Transverse colon (tissue), 4 donors: ENCODE results near the gene COMMD4. TPM values are rescaled to one million over a fixed set of nuclear protein-coding genes. Genes with fewer than 3 reads are reported as not detected.

Source experiments
- DNase-seq: peaks from one replicate; pipeline ENCODE4 v3.0.0-alpha.2; 2019
- H3K27ac ChIP-seq, 4 donors: fragments of 200-600 bp; sonication (generic); 2 replicates each; pipeline ENCODE4 v1.5.1; 2016 to 2018; ENCODE audit warnings: inconsistent platforms in 4 of 4
- H3K27me3 ChIP-seq: fragments of 200-600 bp; sonication (generic); 2 replicates; pipeline ENCODE4 v1.5.1; 2017; ENCODE audit warnings: inconsistent platforms
- H3K36me3 ChIP-seq, 4 donors: fragments of 200-600 bp; sonication (generic); 2 replicates each; pipeline ENCODE4 v1.5.1; 2017 to 2019; ENCODE audit warnings: inconsistent platforms in 4 of 4
- H3K4me1 ChIP-seq, 4 donors: fragments of 200-600 bp; sonication (generic); 2 replicates each; pipeline ENCODE4 v1.5.1; 2017 to 2020; ENCODE audit warnings: inconsistent platforms in 4 of 4
- H3K4me3 ChIP-seq, 4 donors: fragments of 200-600 bp; sonication (generic); 1 replicate in 1 of 4; 2 replicates in 3 of 4; pipeline versions ENCODE4 v1.5.1 to v1.6.1; 2017 to 2019; ENCODE audit warnings: inconsistent platforms in 4 of 4
- H3K9me3 ChIP-seq, 2 donors: fragments of 200-600 bp; sonication (generic); 2 replicates each; pipeline ENCODE4 v1.5.1; 2017 to 2019; ENCODE audit warnings: inconsistent platforms in 2 of 2
- CTCF ChIP-seq, 5 experiments: fragments of 200-600 bp in 3 of 5; fragments of 450-650 bp in 2 of 5; sonication (generic) in 3 of 5; IDR thresholded peaks; 1 replicate in 2 of 5; 2 replicates in 3 of 5; pipeline ENCODE4 v1.5.1; 2016 to 2017; ENCODE audit warnings: antibody characterized with exemption in 5 of 5, inconsistent platforms in 3 of 5, mild to moderate bottlenecking in 2 of 5, moderate library complexity in 1 of 5
- EP300 ChIP-seq: sonication (generic); formaldehyde crosslinking; IDR thresholded peaks from one replicate; pipeline ENCODE4 v1.6.1; 2017; ENCODE audit warnings: antibody characterized with exemption, low read depth
- POLR2A ChIP-seq: fragments of 450-650 bp; IDR thresholded peaks from one replicate; pipeline ENCODE4 v1.6.1; 2016; ENCODE audit warnings: antibody characterized with exemption, mild to moderate bottlenecking, moderate library complexity
- POLR2AphosphoS5 ChIP-seq, 3 donors: sonication (generic); formaldehyde crosslinking; IDR thresholded peaks; one replicate each; pipeline ENCODE4 v1.6.1; 2016; ENCODE audit warnings: antibody characterized with exemption in 3 of 3
- WGBS, 2 donors: methylation state at CpG; one replicate each; pipeline ENCODE4 v1.1.5; 2018; ENCODE audit warnings: low coverage in 1 of 2; 5-methylcytosine and 5-hydroxymethylcytosine counted together
- in situ Hi-C, 4 donors: fragments of 200-750 bp; cut with MboI; loops; one replicate each; pipeline versions ENCODE4 v1.15.0 to v1.15.1; 2017; ENCODE audit warnings: low sequenced_read_pairs in 3 of 4, low pct_ligation_motif_present in 1 of 4, low pct_unique_long_range_greater_than_20kb in 1 of 4
- intact Hi-C: fragments of 100-400 bp; cut with DNase I; formaldehyde crosslinking; loops from one replicate; pipeline ENCODE4 v1.15.1; 2023; ENCODE audit warnings: low total_unique reads
- total RNA-seq, 4 donors: library from RNA; depleted of rRNA; stranded (reverse); fragments of >200 nt; gene quantifications; one replicate each; pipeline ENCODE4 v1.1.0, GENCODE V29; 2016

COMMD4 gene
- total RNA-seq, 4 donors from 2014 or later = 33.2 to 97.3 (median 70.3) TPM

GRCh38 chr15:75352186-75353080 is 16.6 kb downstream of the COMMD4 start:
- Histone ChIP-seq H3K27ac (no peak overlapping the region), H3K27me3 (no peaks in the 10 kb centered on the region), H3K9me3 (no peaks in the 10 kb centered on the region), H3K4me1 (peaks cover 8 to 14% (median 13%) of the 10 kb centered on the region in 4 donors), H3K36me3 (no peaks in the 10 kb centered on the region), H3K4me3 (no peak overlapping the region)
- in situ Hi-C loops (loop anchor here in 3 of 4 donors (25.0 kb wide), 1 partner anchor 285 kb away; the partner anchor contains the start of genes IMP3 (in 3 of the 3), SNUPN (in 3 of the 3) and SNX33 (in 3 of the 3)), intact Hi-C loops (no loop called here)
- no peak for DNase-seq
- no peak for TF ChIP-seq EP300
- 90 to 93% methylated on average over 2 to 16 of the region's 16 CpGs for WGBS, 2 donors

DNA sequence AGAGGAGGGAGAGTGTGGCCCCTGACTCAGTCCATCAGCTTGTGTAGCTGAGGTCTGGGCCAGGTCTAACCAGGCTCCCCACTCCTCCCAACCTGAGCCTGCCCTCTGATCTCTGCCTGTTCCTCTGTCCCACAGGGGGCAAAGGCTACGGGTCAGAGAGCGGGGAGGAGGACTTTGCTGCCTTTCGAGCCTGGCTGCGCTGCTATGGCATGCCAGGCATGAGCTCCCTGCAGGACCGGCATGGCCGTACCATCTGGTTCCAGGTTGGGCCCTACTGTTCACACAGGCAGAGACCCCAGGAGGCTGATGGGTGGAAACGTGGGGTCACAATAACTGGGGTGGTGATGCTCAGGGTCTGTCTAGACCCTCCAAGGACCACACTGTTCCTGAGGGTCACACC is 17.7 kb downstream of the COMMD4 start:
- H3K27ac ChIP-seq = no peak overlapping the region
- no peaks in the 10 kb centered on the region for H3K9me3 ChIP-seq
- H3K36me3 ChIP-seq = no peaks in the 10 kb centered on the region
- TF ChIP-seq POLR2AphosphoS5 (IDR thresholded peaks at IDR 0.05) = peak in 1 of 3 donors; percentile 9
- no peak for TF ChIP-seq CTCF (IDR thresholded peaks at IDR 0.05)
- no peak overlapping the region for H3K4me3 ChIP-seq
- intact Hi-C loops (no loop called here), in situ Hi-C loops (loop anchor here in 3 of 4 donors (25.0 kb wide), 1 partner anchor 284 kb away; the partner anchor contains the start of genes IMP3 (in 3 of the 3), SNUPN (in 3 of the 3) and SNX33 (in 3 of the 3))
- WGBS, 2 donors = 73% methylated on average over 7 of the region's 7 CpGs; no CpG with 5 or more reads in 1 of the 2 donors
- DNase-seq = no peak
- H3K4me1 ChIP-seq = peaks cover 6 to 12% (median 8%) of the 10 kb centered on the region in 4 donors
- no peaks in the 10 kb centered on the region for H3K27me3 ChIP-seq

GRCh38 chr15:75354454-75354853 is 18.6 kb downstream of the COMMD4 start:
- DNase-seq = no peak
- TF ChIP-seq POLR2AphosphoS5 (IDR thresholded peaks at IDR 0.05) (no peak), EP300 (no peak), CTCF (IDR thresholded peaks at IDR 0.05) (no peak), POLR2A (no peak)
- H3K27ac ChIP-seq = no peak overlapping the region
- no peaks in the 10 kb centered on the region for H3K27me3 ChIP-seq
- intact Hi-C loops = no loop called here
- 76% methylated on average over 7 of the region's 7 CpGs; no CpG with 5 or more reads in 1 of the 2 donors for WGBS, 2 donors
- H3K4me3 ChIP-seq = no peak overlapping the region
- H3K4me1 ChIP-seq = peaks cover 0 to 3% (median under 1%) of the 10 kb centered on the region in 4 donors
- H3K36me3 ChIP-seq = no peaks in the 10 kb centered on the region
- H3K9me3 ChIP-seq = no peaks in the 10 kb centered on the region
- in situ Hi-C loops = loop anchor here in 3 of 4 donors (25.0 kb wide), 1 partner anchor 283 kb away; the partner anchor contains the start of genes IMP3 (in 3 of the 3), SNUPN (in 3 of the 3) and SNX33 (in 3 of the 3)

DNA sequence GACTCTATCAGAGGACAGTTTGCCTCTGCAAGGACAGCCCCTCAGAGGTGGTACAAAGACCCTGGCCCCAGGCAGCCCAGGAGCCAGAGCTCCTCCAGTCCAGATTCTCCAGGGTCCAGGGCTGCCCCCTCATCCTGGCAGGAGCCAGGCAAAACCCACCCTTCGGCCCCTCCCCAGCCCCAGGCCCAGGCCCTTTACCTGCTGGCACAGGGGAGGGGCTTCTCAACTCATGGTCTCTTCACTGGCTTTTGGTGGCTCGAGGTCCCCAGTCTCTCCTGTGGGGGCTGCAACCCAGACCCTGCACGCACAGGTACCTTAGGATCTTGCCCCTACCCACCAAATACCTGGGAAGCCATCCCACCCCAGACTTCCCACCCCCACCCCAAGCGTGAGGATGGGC is 19.5 kb downstream of the COMMD4 start:
- H3K4me1 ChIP-seq = no peaks in the 10 kb centered on the region
- DNase-seq = no peak
- H3K27ac ChIP-seq = no peak overlapping the region
- WGBS, 2 donors = 91% methylated on average over 4 of the region's 4 CpGs; no CpG with 5 or more reads in 1 of the 2 donors
- TF ChIP-seq POLR2AphosphoS5 (IDR thresholded peaks at IDR 0.05) (no peak), POLR2A (no peak)
- H3K9me3 ChIP-seq = no peaks in the 10 kb centered on the region
- no peaks in the 10 kb centered on the region for H3K36me3 ChIP-seq
- no peak overlapping the region for H3K4me3 ChIP-seq
- H3K27me3 ChIP-seq = no peaks in the 10 kb centered on the region
- in situ Hi-C loops = loop anchor here in 3 of 4 donors (25.0 kb wide), 1 partner anchor 282 kb away; the partner anchor contains the start of genes IMP3 (in 3 of the 3), SNUPN (in 3 of the 3) and SNX33 (in 3 of the 3)
- intact Hi-C loops = no loop called here

DNA sequence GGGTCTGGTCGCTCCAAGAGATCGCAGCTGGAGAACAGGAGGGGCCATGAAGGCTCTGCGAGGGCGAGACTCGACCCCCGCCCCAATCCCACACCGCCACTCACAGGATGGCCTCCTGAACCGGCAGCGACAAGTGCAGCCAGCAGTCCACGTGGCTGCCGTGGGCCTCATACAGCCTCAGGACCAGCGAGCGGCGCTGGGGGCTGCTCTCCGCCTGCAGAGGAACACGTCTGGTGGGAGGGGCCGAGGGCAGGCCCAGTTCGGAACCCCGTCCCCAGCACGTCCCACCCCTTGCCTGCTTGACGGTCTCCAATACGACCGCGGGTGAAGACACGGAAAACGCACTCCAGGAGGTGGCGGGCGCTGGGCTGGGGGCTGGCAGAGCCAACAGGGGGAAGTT is 20.1 kb downstream of the COMMD4 start:
- Histone ChIP-seq H3K27ac (no peak overlapping the region), H3K4me3 (no peak overlapping the region), H3K27me3 (no peaks in the 10 kb centered on the region), H3K36me3 (peaks cover 0 to 3% (median 0%) of the 10 kb centered on the region in 4 donors), H3K9me3 (no peaks in the 10 kb centered on the region), H3K4me1 (no peaks in the 10 kb centered on the region)
- no peak for TF ChIP-seq CTCF (IDR thresholded peaks at IDR 0.05)
- no peak for TF ChIP-seq POLR2AphosphoS5 (IDR thresholded peaks at IDR 0.05)
- TF ChIP-seq EP300 = no peak
- no peak for TF ChIP-seq POLR2A
- intact Hi-C loops (no loop called here), in situ Hi-C loops (loop anchor here in 3 of 4 donors (25.0 kb wide), 1 partner anchor 281 kb away; the partner anchor contains the start of genes IMP3 (in 3 of the 3), SNUPN (in 3 of the 3) and SNX33 (in 3 of the 3))
- whole genome bisulfite sequencing, 2 donors = 84% methylated on average over 28 of the region's 28 CpGs; no CpG with 5 or more reads in 1 of the 2 donors
- DNase-seq = no peak
